ENCODE results near the gene RFXAP. TPM values are rescaled to one million over a fixed set of nuclear protein-coding genes. Genes with fewer than 3 reads are reported as not detected.
A peak's percentile ranks its signal among the peaks of the same experiment; 100 is the strongest.

The RFXAP gene
- total RNA-seq, 1 experiment from 2014 or later = 1.5 TPM

- no peak overlapping the region for H3K4me3 ChIP-seq (ENCODE audit: insufficient read depth, low read depth, low read length)
- no peaks in the 10 kb centered on the region for H3K36me3 ChIP-seq (replicated peaks; ENCODE audit: control insufficient read depth, insufficient read depth, low read length)
- no peak for DNase-seq
- H3K27me3 ChIP-seq (ENCODE audit: control insufficient read depth, insufficient read depth, low read length) = no peaks in the 10 kb centered on the region
These were observed 18.5 kb downstream of the RFXAP start for GRCh38 chr13:36837354-36838092.

GRCh38 chr13:36839281-36839680 lies 20.3 kb downstream of the RFXAP start:
- H3K27me3 ChIP-seq (ENCODE audit: control insufficient read depth, insufficient read depth, low read length) = no peaks in the 10 kb centered on the region
- DNase-seq = no peak
- H3K4me3 ChIP-seq (ENCODE audit: insufficient read depth, low read depth, low read length) = no peak overlapping the region

GRCh38 chr13:36839981-36840380 lies 21.0 kb downstream of the RFXAP start:
- H3K27me3 ChIP-seq (ENCODE audit: control insufficient read depth, insufficient read depth, low read length) = no peaks in the 10 kb centered on the region
- DNase-seq = no peak
- H3K36me3 ChIP-seq (replicated peaks; ENCODE audit: control insufficient read depth, insufficient read depth, low read length) = no peaks in the 10 kb centered on the region
- H3K4me3 ChIP-seq (ENCODE audit: insufficient read depth, low read depth, low read length) = peak overlapping the region; percentile 0; the same call in 1 of the 2 replicates

More at GRCh38 chr13:36839281-36839680, 20.3 kb downstream of the RFXAP start:
- no peaks in the 10 kb centered on the region for H3K36me3 ChIP-seq (replicated peaks; ENCODE audit: control insufficient read depth, insufficient read depth, low read length)

GRCh38 chr13:36840718-36841250 lies 21.8 kb downstream of the RFXAP start:
- Histone ChIP-seq H3K27me3 (ENCODE audit: control insufficient read depth, insufficient read depth, low read length) (no peaks in the 10 kb centered on the region), H3K4me3 (ENCODE audit: insufficient read depth, low read depth, low read length) (no peak overlapping the region), H3K36me3 (replicated peaks; ENCODE audit: control insufficient read depth, insufficient read depth, low read length) (no peaks in the 10 kb centered on the region)
- peak; percentile 16 for DNase-seq

GRCh38 chr13:36841391-36841790 lies 22.4 kb downstream of the RFXAP start:
- Histone ChIP-seq H3K36me3 (replicated peaks; ENCODE audit: control insufficient read depth, insufficient read depth, low read length) (no peaks in the 10 kb centered on the region), H3K4me3 (ENCODE audit: insufficient read depth, low read depth, low read length) (no peak overlapping the region), H3K27me3 (ENCODE audit: control insufficient read depth, insufficient read depth, low read length) (no peaks in the 10 kb centered on the region)
- no peak for DNase-seq

GRCh38 chr13:36847606-36848005 lies 28.6 kb downstream of the RFXAP start:
- Histone ChIP-seq H3K36me3 (replicated peaks; ENCODE audit: control insufficient read depth, insufficient read depth, low read length) (no peaks in the 10 kb centered on the region), H3K27me3 (ENCODE audit: control insufficient read depth, insufficient read depth, low read length) (no peaks in the 10 kb centered on the region), H3K4me3 (ENCODE audit: insufficient read depth, low read depth, low read length) (no peak overlapping the region)
- DNase-seq = no peak

GRCh38 chr13:36848199-36848982 lies 29.4 kb downstream of the RFXAP start:
- Histone ChIP-seq H3K36me3 (replicated peaks; ENCODE audit: control insufficient read depth, insufficient read depth, low read length) (no peaks in the 10 kb centered on the region), H3K4me3 (ENCODE audit: insufficient read depth, low read depth, low read length) (no peak overlapping the region), H3K27me3 (ENCODE audit: control insufficient read depth, insufficient read depth, low read length) (no peaks in the 10 kb centered on the region)
- DNase-seq = peak; percentile 21

GRCh38 chr13:36850790-36851438 lies 31.9 kb downstream of the RFXAP start:
- H3K27me3 ChIP-seq (ENCODE audit: control insufficient read depth, insufficient read depth, low read length) = no peaks in the 10 kb centered on the region
- peak; percentile 23 for DNase-seq
- H3K4me3 ChIP-seq (ENCODE audit: insufficient read depth, low read depth, low read length) = no peak overlapping the region
- H3K36me3 ChIP-seq (replicated peaks; ENCODE audit: control insufficient read depth, insufficient read depth, low read length) = no peaks in the 10 kb centered on the region

GRCh38 chr13:36857253-36857652 lies 38.2 kb downstream of the RFXAP start:
- no peak for DNase-seq
- Histone ChIP-seq H3K4me3 (ENCODE audit: insufficient read depth, low read depth, low read length) (no peak overlapping the region), H3K36me3 (replicated peaks; ENCODE audit: control insufficient read depth, insufficient read depth, low read length) (no peaks in the 10 kb centered on the region), H3K27me3 (ENCODE audit: control insufficient read depth, insufficient read depth, low read length) (no peaks in the 10 kb centered on the region)

GRCh38 chr13:36858290-36858689 lies 39.3 kb downstream of the RFXAP start:
- H3K27me3 ChIP-seq (ENCODE audit: control insufficient read depth, insufficient read depth, low read length) = no peaks in the 10 kb centered on the region
- no peaks in the 10 kb centered on the region for H3K36me3 ChIP-seq (replicated peaks; ENCODE audit: control insufficient read depth, insufficient read depth, low read length)
- no peak overlapping the region for H3K4me3 ChIP-seq (ENCODE audit: insufficient read depth, low read depth, low read length)
- DNase-seq = peak; percentile 49

- no peak for DNase-seq
- Histone ChIP-seq H3K4me3 (ENCODE audit: insufficient read depth, low read depth, low read length) (no peak overlapping the region), H3K36me3 (replicated peaks; ENCODE audit: control insufficient read depth, insufficient read depth, low read length) (no peaks in the 10 kb centered on the region), H3K27me3 (ENCODE audit: control insufficient read depth, insufficient read depth, low read length) (no peaks in the 10 kb centered on the region)
These were observed 40.2 kb downstream of the RFXAP start for GRCh38 chr13:36859259-36859658.

GRCh38 chr13:36862002-36862685 lies 43.1 kb downstream of the RFXAP start:
- no peak for DNase-seq

GRCh38 chr13:36862722-36863121 lies 43.7 kb downstream of the RFXAP start:
- Histone ChIP-seq H3K27me3 (ENCODE audit: control insufficient read depth, insufficient read depth, low read length) (no peaks in the 10 kb centered on the region), H3K36me3 (replicated peaks; ENCODE audit: control insufficient read depth, insufficient read depth, low read length) (no peaks in the 10 kb centered on the region), H3K4me3 (ENCODE audit: insufficient read depth, low read depth, low read length) (no peak overlapping the region)
- no peak for DNase-seq

More at GRCh38 chr13:36862002-36862685, 43.1 kb downstream of the RFXAP start:
- Histone ChIP-seq H3K36me3 (replicated peaks; ENCODE audit: control insufficient read depth, insufficient read depth, low read length) (no peaks in the 10 kb centered on the region), H3K4me3 (ENCODE audit: insufficient read depth, low read depth, low read length) (no peak overlapping the region), H3K27me3 (ENCODE audit: control insufficient read depth, insufficient read depth, low read length) (no peaks in the 10 kb centered on the region)

GRCh38 chr13:36865265-36865664 lies 46.2 kb downstream of the RFXAP start:
- DNase-seq = no peak
- H3K36me3 ChIP-seq (replicated peaks; ENCODE audit: control insufficient read depth, insufficient read depth, low read length) = no peaks in the 10 kb centered on the region
- no peak overlapping the region for H3K4me3 ChIP-seq (ENCODE audit: insufficient read depth, low read depth, low read length)
- H3K27me3 ChIP-seq (ENCODE audit: control insufficient read depth, insufficient read depth, low read length) = no peaks in the 10 kb centered on the region

Measured in H7 (cell line).